Spleen (tissue), 7 donors: ENCODE data around the gene HEATR9.

Experiments
- POLR2A ChIP-seq, 3 donors: fragments of 450-650 bp; IDR thresholded peaks; one replicate each; pipeline ENCODE4 v1.5.1; 2017; ENCODE audit warnings: antibody characterized with exemption in 3 of 3, mild to moderate bottlenecking in 1 of 3
- POLR2AphosphoS5 ChIP-seq, 3 donors: sonication (generic); formaldehyde crosslinking; IDR thresholded peaks; one replicate each; pipeline ENCODE4 v1.5.1; 2017; ENCODE audit warnings: antibody characterized with exemption in 3 of 3
- TF ChIP-seq, protein P1 (sequence below), 11 experiments: fragments of 200-600 bp in 7 of 11; fragments of 450-650 bp in 4 of 11; sonication (generic) in 4 of 11; IDR thresholded peaks in 8 of 11; conservative IDR thresholded peaks in 3 of 11; 1 replicate in 7 of 11; 2 replicates in 4 of 11; pipeline versions ENCODE4 v1.4.0 to v1.8.0; 2016 to 2021; ENCODE audit warnings: antibody characterized with exemption in 11 of 11, inconsistent platforms in 4 of 11, mild to moderate bottlenecking in 1 of 11
- donor health status: DM: no; HTN: no; CAD: no; lungs with moderate emphysema.
- donor health status: DM: no; HTN: no; CAD: no.
- donor health status: DM: no; HTN: no; CAD: no.

- TF ChIP-seq POLR2AphosphoS5 (IDR thresholded peaks at IDR 0.05) = no peak
- TF ChIP-seq, protein P1, sequence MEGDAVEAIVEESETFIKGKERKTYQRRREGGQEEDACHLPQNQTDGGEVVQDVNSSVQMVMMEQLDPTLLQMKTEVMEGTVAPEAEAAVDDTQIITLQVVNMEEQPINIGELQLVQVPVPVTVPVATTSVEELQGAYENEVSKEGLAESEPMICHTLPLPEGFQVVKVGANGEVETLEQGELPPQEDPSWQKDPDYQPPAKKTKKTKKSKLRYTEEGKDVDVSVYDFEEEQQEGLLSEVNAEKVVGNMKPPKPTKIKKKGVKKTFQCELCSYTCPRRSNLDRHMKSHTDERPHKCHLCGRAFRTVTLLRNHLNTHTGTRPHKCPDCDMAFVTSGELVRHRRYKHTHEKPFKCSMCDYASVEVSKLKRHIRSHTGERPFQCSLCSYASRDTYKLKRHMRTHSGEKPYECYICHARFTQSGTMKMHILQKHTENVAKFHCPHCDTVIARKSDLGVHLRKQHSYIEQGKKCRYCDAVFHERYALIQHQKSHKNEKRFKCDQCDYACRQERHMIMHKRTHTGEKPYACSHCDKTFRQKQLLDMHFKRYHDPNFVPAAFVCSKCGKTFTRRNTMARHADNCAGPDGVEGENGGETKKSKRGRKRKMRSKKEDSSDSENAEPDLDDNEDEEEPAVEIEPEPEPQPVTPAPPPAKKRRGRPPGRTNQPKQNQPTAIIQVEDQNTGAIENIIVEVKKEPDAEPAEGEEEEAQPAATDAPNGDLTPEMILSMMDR (IDR thresholded peaks at IDR 0.05 in 8 of 11, conservative IDR thresholded peaks at IDR 0.05 in 3 of 11) = no peak
- no peak for TF ChIP-seq POLR2A (IDR thresholded peaks at IDR 0.05)
Observed at GRCh38 chr17:35855965-35856364, 12.7 kb downstream of the HEATR9 start.
